HCT116 (cell line): Measurements from ENCODE around the gene TIMM13. TPM values are rescaled to one million over a fixed set of nuclear protein-coding genes. Genes with fewer than 3 reads are reported as not detected.

Experiments
- CBX3 ChIP-seq: IDR thresholded peaks from 2 replicates; pipeline ENCODE4 v1.6.1; 2012; ENCODE audit warnings: low read depth
- CEBPB ChIP-seq: IDR thresholded peaks from 2 replicates; pipeline ENCODE4 v1.6.1; 2012; ENCODE audit warnings: low read depth
- CTCF ChIP-seq, 3 experiments: fragments of 200-600 bp in 1 of 3; sonication (generic) in 1 of 3; IDR thresholded peaks in 2 of 3; conservative IDR thresholded peaks in 1 of 3; 2 replicates each; pipeline ENCODE4 v1.5.1; 2012 to 2017; ENCODE audit warnings: low read depth in 2 of 3, low read length in 2 of 3, antibody characterized with exemption in 1 of 3, borderline replicate concordance in 1 of 3, control low read depth in 1 of 3, mild to moderate bottlenecking in 1 of 3, mixed read lengths in 1 of 3, mixed run types in 1 of 3, moderate library complexity in 1 of 3; ENCODE audit not compliant: insufficient read depth in 1 of 3
- EZH2phosphoT487 ChIP-seq: fragments of 200-600 bp; IDR thresholded peaks from 2 replicates; pipeline ENCODE4 v1.6.1; 2018; ENCODE audit warnings: antibody characterized with exemption, borderline replicate concordance
- FOSL1 ChIP-seq: IDR thresholded peaks from 2 replicates; pipeline ENCODE4 v1.6.1; 2012; ENCODE audit warnings: low read depth
- JUND ChIP-seq: IDR thresholded peaks from 2 replicates; pipeline ENCODE4 v1.6.1; 2012
- MAX ChIP-seq: IDR thresholded peaks from 2 replicates; pipeline ENCODE4 v1.6.1; 2012
- POLR2AphosphoS5 ChIP-seq: IDR thresholded peaks from 2 replicates; pipeline ENCODE4 v1.6.1; 2011; ENCODE audit warnings: mild to moderate bottlenecking, low read depth, low read length, moderate library complexity
- SIN3A ChIP-seq: IDR thresholded peaks from 2 replicates; pipeline ENCODE4 v1.6.1; 2012; ENCODE audit warnings: low read depth
- TCF7L2 ChIP-seq: IDR thresholded peaks from 2 replicates; pipeline ENCODE4 v1.7.0; 2011; ENCODE audit warnings: borderline replicate concordance, inconsistent platforms; ENCODE audit not compliant: insufficient read depth, insufficient read length; ENCODE audit errors: extremely low read depth
- ZBTB33 ChIP-seq: IDR thresholded peaks from 2 replicates; pipeline ENCODE4 v1.6.1; 2011; ENCODE audit warnings: mild to moderate bottlenecking, low read length, moderate library complexity; ENCODE audit not compliant: insufficient replicate concordance; ENCODE audit errors: extremely low read depth
- ZFX ChIP-seq: fragments of 450-650 bp; IDR thresholded peaks from 2 replicates; pipeline ENCODE4 v1.6.1; 2017
- total RNA-seq: library from RNA; stranded (reverse); gene quantifications from one replicate; pipeline ENCODE4 v1.2.1, GENCODE V29; 2021; ENCODE audit not compliant: unreplicated experiment

TIMM13 gene
- total RNA-seq, 1 experiment from 2014 or later: 151 TPM

DNA sequence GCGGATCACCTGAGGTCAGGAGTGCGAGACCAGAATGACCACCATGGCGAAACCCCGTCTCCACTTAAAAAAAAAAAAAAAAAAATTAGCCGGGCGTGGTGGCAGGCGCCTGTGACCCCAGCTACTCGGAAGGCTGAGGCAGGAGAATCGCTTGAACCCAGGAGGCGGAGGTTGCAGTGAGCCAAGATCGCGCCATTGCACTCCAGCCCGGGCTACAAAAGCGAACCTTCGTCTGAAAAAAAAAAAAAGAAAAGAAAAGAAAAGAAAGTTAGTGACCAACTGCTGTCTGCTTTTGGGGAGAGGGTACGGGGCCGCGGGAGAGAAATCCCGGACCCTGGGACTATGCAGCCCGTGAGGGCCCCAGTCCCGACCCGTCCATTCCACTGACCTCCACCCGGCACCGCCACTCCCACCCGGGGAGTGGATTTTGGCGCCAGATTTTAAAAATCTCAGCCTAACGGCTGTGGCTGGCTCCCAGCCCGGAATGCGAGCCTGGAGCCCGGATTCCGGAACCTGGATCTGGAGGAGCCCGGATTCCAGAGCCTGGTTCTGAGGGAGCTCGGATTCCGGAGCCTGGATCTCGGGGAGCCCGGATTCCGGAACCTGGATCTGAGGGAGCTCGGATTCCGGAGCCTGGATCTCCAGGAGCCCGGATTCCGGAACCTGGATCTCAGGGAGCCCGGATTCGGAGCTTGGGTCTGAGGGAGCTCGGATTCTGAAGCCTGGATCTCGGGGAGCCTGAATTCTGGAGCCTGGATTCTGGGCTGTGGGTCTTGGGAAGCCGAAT lies 35.4 kb upstream of the TIMM13 start (continued):
- TF ChIP-seq ZBTB33 (no peak), MAX (peak; percentile 65; the same call in 1 of the 2 replicates), SIN3A (peak; percentile 87), CBX3 (peak; percentile 94), JUND (peak; percentile 98), CEBPB (no peak), EZH2phosphoT487 (no peak), POLR2AphosphoS5 (peak; percentile 81), ZFX (no peak), CTCF (IDR thresholded peaks at IDR 0.05 in 2 of 3, conservative IDR thresholded peaks at IDR 0.05 in 1 of 3; ENCODE audit: borderline replicate concordance in 1 of 3, insufficient read depth in 1 of 3, low read depth in 2 of 3, low read length in 2 of 3) (no peak), TCF7L2 (peak; percentile 35), FOSL1 (no peak)
- TF ChIP-seq, all 23 proteins: peak for 9
